ENCODE measurements around the gene TPPP3.

- TF ChIP-seq CTCF (IDR thresholded peaks at IDR 0.05) = no peak
- TF ChIP-seq POLR2A (IDR thresholded peaks at IDR 0.05) = no peak
Observed at GRCh38 chr16:67412294-67412693, 19.0 kb upstream of the TPPP3 start.
